Neuronal stem cell (in vitro differentiated cells): ENCODE measurements around the gene TMCC1.

Experiments used
- DNase-seq: peaks from one replicate; pipeline ENCODE4 v3.0.0-alpha.2; 2013; ENCODE audit warnings: low spot score
- H2AFZ ChIP-seq: one replicate; pipeline ENCODE4 v1.6.1; 2013; ENCODE audit warnings: mild to moderate bottlenecking, low read length, inconsistent platforms
- H2AK5ac ChIP-seq: 2 replicates; pipeline ENCODE4 v1.6.1; 2013; ENCODE audit warnings: low read depth, mild to moderate bottlenecking, inconsistent platforms, low read length, moderate library complexity, mixed read lengths
- H2BK120ac ChIP-seq: 2 replicates; pipeline ENCODE4 v1.6.1; 2013; ENCODE audit warnings: low read depth, mild to moderate bottlenecking, inconsistent platforms, low read length, moderate library complexity, mixed read lengths
- H2BK12ac ChIP-seq: one replicate; pipeline ENCODE4 v1.6.1; 2013; ENCODE audit warnings: low read length, inconsistent platforms
- H2BK15ac ChIP-seq: 2 replicates; pipeline ENCODE4 v1.6.1; 2013; ENCODE audit warnings: mild to moderate bottlenecking, low read length, inconsistent platforms, mixed read lengths
- H2BK5ac ChIP-seq: one replicate; pipeline ENCODE4 v1.6.1; 2013; ENCODE audit warnings: inconsistent platforms, mild to moderate bottlenecking, low read length, moderate library complexity
- H3K14ac ChIP-seq: one replicate; pipeline ENCODE4 v1.6.1; 2013; ENCODE audit warnings: low read length, inconsistent platforms
- H3K18ac ChIP-seq: 2 replicates; pipeline ENCODE4 v1.6.1; 2013; ENCODE audit warnings: low read length, inconsistent platforms
- H3K23ac ChIP-seq: 2 replicates; pipeline ENCODE4 v1.6.1; 2013; ENCODE audit warnings: low read depth, mild to moderate bottlenecking, mixed read lengths, low read length, inconsistent platforms; ENCODE audit not compliant: poor library complexity
- H3K27ac ChIP-seq: replicated peaks from 3 replicates; pipeline ENCODE4 v1.5.1; 2013; ENCODE audit warnings: low read length, inconsistent platforms
- H3K27me3 ChIP-seq, 3 experiments: 2 replicates each; pipeline ENCODE4 v1.6.1; 2013; ENCODE audit warnings: low read length in 3 of 3, mild to moderate bottlenecking in 2 of 3, inconsistent platforms in 1 of 3, low read depth in 1 of 3, mixed read lengths in 1 of 3, moderate library complexity in 1 of 3; ENCODE audit not compliant: control insufficient read depth in 3 of 3, insufficient read depth in 3 of 3
- H3K36me3 ChIP-seq, 2 donors: replicated peaks in 1 of 2; 2 replicates each; pipeline ENCODE4 v1.6.1; 2013; ENCODE audit warnings: low read length in 2 of 2; ENCODE audit not compliant: control insufficient read depth in 2 of 2, insufficient read depth in 2 of 2
- H3K4ac ChIP-seq: 2 replicates; pipeline ENCODE4 v1.6.1; 2013; ENCODE audit warnings: inconsistent platforms, mild to moderate bottlenecking, low read length, moderate library complexity
- H3K4me1 ChIP-seq, 2 donors: 1 replicate in 1 of 2; 2 replicates in 1 of 2; pipeline ENCODE4 v1.6.1; 2013; ENCODE audit warnings: low read length in 2 of 2, low read depth in 1 of 2; ENCODE audit not compliant: control insufficient read depth in 2 of 2, insufficient read depth in 1 of 2
- H3K4me2 ChIP-seq: one replicate; pipeline ENCODE4 v1.6.1; 2013; ENCODE audit warnings: mild to moderate bottlenecking, low read length, inconsistent platforms; ENCODE audit not compliant: insufficient read depth, poor library complexity, severe bottlenecking
- H3K4me3 ChIP-seq, 2 donors: 2 replicates each; pipeline ENCODE4 v1.5.1; 2013; ENCODE audit warnings: low read length in 2 of 2, mild to moderate bottlenecking in 2 of 2, inconsistent platforms in 1 of 2, moderate library complexity in 1 of 2
- H3K79me1 ChIP-seq: one replicate; pipeline ENCODE4 v1.6.1; 2013; ENCODE audit warnings: low read depth, mild to moderate bottlenecking, inconsistent platforms, low read length, moderate library complexity
- H3K9ac ChIP-seq: one replicate; pipeline ENCODE4 v1.6.1; 2013; ENCODE audit warnings: mild to moderate bottlenecking, low read depth, low read length, inconsistent platforms; ENCODE audit not compliant: poor library complexity
- H3K9me3 ChIP-seq, 2 donors: replicated peaks in 1 of 2; 2 replicates each; pipeline versions ENCODE3 to v1.6.1; 2013; ENCODE audit warnings: low read length in 2 of 2, mild to moderate bottlenecking in 2 of 2, inconsistent platforms in 1 of 2, low read depth in 1 of 2, mixed read lengths in 1 of 2, moderate library complexity in 1 of 2; ENCODE audit not compliant: control insufficient read depth in 2 of 2, insufficient read depth in 1 of 2
- H4K8ac ChIP-seq: one replicate; pipeline ENCODE4 v1.6.1; 2013; ENCODE audit warnings: low read depth, mild to moderate bottlenecking, inconsistent platforms, low read length, moderate library complexity
- H4K91ac ChIP-seq: one replicate; pipeline ENCODE4 v1.6.1; 2013; ENCODE audit warnings: low read length, low read depth, mild to moderate bottlenecking, inconsistent platforms; ENCODE audit not compliant: poor library complexity
- WGBS, 2 donors: extraction: QIAGEN DNeasy Blood & Tissue Kit; methylation state at CpG; one replicate each; pipeline ENCODE4 v1.1.7; 2013; ENCODE audit warnings: missing lambda C conversion rate in 2 of 2, mixed read lengths in 1 of 2; ENCODE audit not compliant: insufficient read length in 2 of 2, insufficient replicate concordance in 1 of 2; ENCODE audit errors: extremely low coverage in 2 of 2; 5-methylcytosine and 5-hydroxymethylcytosine counted together

Gene TMCC1

DNA sequence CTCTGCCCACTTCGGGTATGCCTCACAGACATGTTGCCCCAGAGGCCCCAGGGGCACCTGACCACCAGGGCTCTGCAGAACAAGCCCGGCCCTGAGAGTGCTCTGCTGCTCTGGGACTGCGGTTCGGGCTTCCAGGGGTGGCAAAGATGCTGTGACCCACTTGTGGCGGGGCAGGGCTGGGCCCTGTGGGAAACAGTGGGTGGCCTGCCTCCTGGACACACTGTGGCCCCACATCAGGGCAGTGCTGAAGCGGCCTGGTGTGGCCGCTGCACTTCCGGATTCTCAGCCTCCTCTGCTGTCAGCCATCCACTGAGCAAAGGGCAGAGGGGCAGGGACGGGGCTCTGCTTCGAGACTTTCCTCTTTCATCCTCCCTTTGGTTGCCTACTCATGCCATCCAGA, 260.5 kb downstream of the TMCC1 start:
- H2AK5ac ChIP-seq: peak overlapping the region; percentile 57
- H2BK12ac ChIP-seq: peak overlapping the region; percentile 27
- peak overlapping the region; percentile 19 for H3K18ac ChIP-seq
- H2BK15ac ChIP-seq: peak overlapping the region; percentile 37
- H4K91ac ChIP-seq: no peak overlapping the region
- peak overlapping the region; percentile 6 for H3K23ac ChIP-seq
- no peaks in the 10 kb centered on the region for H3K36me3 ChIP-seq
- H3K4ac ChIP-seq: no peak overlapping the region
- peaks cover 0 to 2% of the 10 kb centered on the region in 2 donors for H3K4me1 ChIP-seq
- no peak overlapping the region for H3K4me3 ChIP-seq
- H3K27ac ChIP-seq: no peak overlapping the region
- peaks cover 3 to 4% of the 10 kb centered on the region in 2 donors for H3K9me3 ChIP-seq
- H2AFZ ChIP-seq: no peak overlapping the region
- no peak overlapping the region for H2BK120ac ChIP-seq
- H2BK5ac ChIP-seq: peak overlapping the region; percentile 75
- no peak overlapping the region for H3K9ac ChIP-seq
- no CpG with 5 or more reads among the region's 10 CpGs for WGBS, 2 donors
- no peak for DNase-seq
- H3K79me1 ChIP-seq: no peaks in the 10 kb centered on the region
- no peak overlapping the region for H3K14ac ChIP-seq
- no peak overlapping the region for H3K4me2 ChIP-seq
- no peak overlapping the region for H4K8ac ChIP-seq
- no peaks in the 10 kb centered on the region for H3K27me3 ChIP-seq

DNA sequence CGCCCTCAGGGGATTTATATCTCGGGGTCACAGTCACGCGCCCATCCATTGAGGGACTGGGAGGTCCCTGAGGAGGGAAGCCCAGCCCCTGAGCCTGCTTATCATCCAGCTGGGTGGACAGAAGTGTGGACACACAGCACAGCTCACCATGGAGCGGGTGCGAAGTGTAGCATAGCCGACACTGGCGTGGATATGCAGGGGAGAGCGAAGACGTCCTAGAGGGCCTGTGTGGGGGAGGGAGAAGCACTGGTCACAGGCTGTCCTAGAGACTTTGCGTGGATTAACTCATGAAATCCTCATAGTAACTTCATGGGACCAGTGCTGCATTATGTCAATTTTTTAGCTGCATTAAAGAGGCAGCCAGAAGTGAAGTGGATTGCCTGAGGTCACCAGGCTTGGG, 261.0 kb downstream of the TMCC1 start:
- H3K23ac ChIP-seq: no peak overlapping the region
- H3K4me2 ChIP-seq: no peak overlapping the region
- H2BK5ac ChIP-seq: peak overlapping the region; percentile 75
- H2AFZ ChIP-seq: no peak overlapping the region
- no peak overlapping the region for H2BK15ac ChIP-seq
- no peak overlapping the region for H3K14ac ChIP-seq
- H3K4me3 ChIP-seq: no peak overlapping the region
- H3K9me3 ChIP-seq: peaks cover 3 to 4% of the 10 kb centered on the region in 2 donors
- H3K4ac ChIP-seq: no peak overlapping the region
- no peaks in the 10 kb centered on the region for H3K36me3 ChIP-seq
- no peak for DNase-seq
- no CpG with 5 or more reads among the region's 11 CpGs for WGBS, 2 donors
- H2BK120ac ChIP-seq: no peak overlapping the region
- H4K8ac ChIP-seq: no peak overlapping the region
- H3K79me1 ChIP-seq: no peaks in the 10 kb centered on the region
- no peak overlapping the region for H4K91ac ChIP-seq
- peaks cover 0 to 2% of the 10 kb centered on the region in 2 donors for H3K4me1 ChIP-seq
- H3K27me3 ChIP-seq: no peaks in the 10 kb centered on the region
- H2AK5ac ChIP-seq: peak overlapping the region; percentile 57
- no peak overlapping the region for H3K27ac ChIP-seq
- H3K9ac ChIP-seq: no peak overlapping the region
- H3K18ac ChIP-seq: no peak overlapping the region
- no peak overlapping the region for H2BK12ac ChIP-seq

DNA sequence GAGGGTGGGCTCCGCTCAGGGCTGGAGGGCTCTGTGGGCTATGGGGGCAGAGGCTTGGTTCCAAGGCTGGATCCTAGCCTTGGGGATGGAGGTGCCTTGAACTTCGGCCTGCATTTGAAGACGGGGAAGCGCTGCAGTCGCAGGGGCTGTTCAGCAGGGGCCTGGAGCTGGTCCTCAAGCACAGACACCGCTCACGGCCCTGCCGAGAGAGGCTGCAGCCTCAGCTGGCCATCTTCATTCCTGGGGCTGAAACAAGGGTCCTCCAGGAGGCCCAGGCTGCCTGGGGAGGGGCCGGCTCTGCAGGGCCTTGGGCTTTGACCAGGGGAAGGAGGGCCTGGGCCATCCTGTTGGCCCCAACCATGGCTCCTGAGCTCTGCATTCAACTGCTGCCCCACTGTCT, 261.5 kb downstream of the TMCC1 start:
- H3K9ac ChIP-seq: no peak overlapping the region
- H3K9me3 ChIP-seq: peaks cover 3 to 4% of the 10 kb centered on the region in 2 donors
- H3K18ac ChIP-seq: peak overlapping the region; percentile 21
- no peak overlapping the region for H4K8ac ChIP-seq
- no peak overlapping the region for H2AFZ ChIP-seq
- no peak overlapping the region for H2BK15ac ChIP-seq
- no peak overlapping the region for H3K14ac ChIP-seq
- H4K91ac ChIP-seq: no peak overlapping the region
- H3K79me1 ChIP-seq: no peaks in the 10 kb centered on the region
- peaks cover 2% of the 10 kb centered on the region in 2 donors for H3K4me1 ChIP-seq
- H3K23ac ChIP-seq: no peak overlapping the region
- DNase-seq: no peak
- no peak overlapping the region for H3K4me2 ChIP-seq
- no peaks in the 10 kb centered on the region for H3K36me3 ChIP-seq
- H2BK5ac ChIP-seq: peak overlapping the region; percentile 75
- WGBS, 2 donors: no CpG with 5 or more reads among the region's 9 CpGs
- no peak overlapping the region for H3K4ac ChIP-seq
- no peak overlapping the region for H2BK120ac ChIP-seq
- H3K27ac ChIP-seq: no peak overlapping the region
- no peak overlapping the region for H3K4me3 ChIP-seq
- H2BK12ac ChIP-seq: no peak overlapping the region
- no peak overlapping the region for H2AK5ac ChIP-seq
- no peaks in the 10 kb centered on the region for H3K27me3 ChIP-seq

DNA sequence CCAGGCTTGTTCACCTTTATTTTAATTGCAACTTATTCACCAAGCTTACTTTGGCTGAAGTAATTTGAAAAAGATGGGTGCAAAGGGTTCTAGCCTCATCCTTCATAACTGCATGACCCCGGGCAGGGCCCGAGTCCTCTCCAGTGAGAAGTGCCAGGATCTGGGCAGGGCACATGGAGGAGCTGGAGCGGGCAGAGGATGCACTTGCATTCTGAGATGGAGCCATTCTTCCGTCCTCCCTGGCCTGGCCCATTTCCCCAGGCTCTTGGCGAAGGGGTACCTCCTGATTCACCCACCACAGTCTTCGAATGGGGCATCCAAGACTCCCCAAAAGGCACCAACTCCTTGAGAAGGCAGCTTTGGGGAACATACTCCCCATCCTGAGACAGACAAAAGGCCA, 264.5 kb downstream of the TMCC1 start:
- Histone ChIP-seq H2BK120ac (no peak overlapping the region), H3K18ac (peak overlapping the region; percentile 59), H3K27me3 (no peaks in the 10 kb centered on the region), H2BK12ac (no peak overlapping the region), H3K23ac (peak overlapping the region; percentile 18), H3K27ac (no peak overlapping the region), H3K14ac (no peak overlapping the region), H4K8ac (no peak overlapping the region), H3K79me1 (no peaks in the 10 kb centered on the region), H3K4me3 (no peak overlapping the region), H3K4me2 (no peak overlapping the region), H2AK5ac (no peak overlapping the region), H3K9me3 (no peaks in the 10 kb centered on the region), H4K91ac (no peak overlapping the region), H3K4ac (no peak overlapping the region), H3K9ac (no peak overlapping the region), H3K4me1 (peaks cover 11% of the 10 kb centered on the region in 2 donors), H2AFZ (no peak overlapping the region), H2BK15ac (no peak overlapping the region), H3K36me3 (no peaks in the 10 kb centered on the region), H2BK5ac (no peak overlapping the region)
- no CpG with 5 or more reads among the region's 6 CpGs for WGBS, 2 donors
- DNase-seq: no peak
